Stimulated activated CD4-positive, alpha-beta T cell treated with anti-CD3 and anti-CD28 coated beads, Interleukin-1b, Interleukin-23, amount 100 ng/mL, for 24 hours (primary cell): ENCODE measurements around the gene SCYGR1.

Experiments
- DNase-seq, 4 experiments: peaks; one replicate each; pipeline ENCODE4 v3.0.0-alpha.2; 2020; ENCODE audit warnings: low read depth in 4 of 4, low spot score in 1 of 4

SCYGR1 gene

DNA sequence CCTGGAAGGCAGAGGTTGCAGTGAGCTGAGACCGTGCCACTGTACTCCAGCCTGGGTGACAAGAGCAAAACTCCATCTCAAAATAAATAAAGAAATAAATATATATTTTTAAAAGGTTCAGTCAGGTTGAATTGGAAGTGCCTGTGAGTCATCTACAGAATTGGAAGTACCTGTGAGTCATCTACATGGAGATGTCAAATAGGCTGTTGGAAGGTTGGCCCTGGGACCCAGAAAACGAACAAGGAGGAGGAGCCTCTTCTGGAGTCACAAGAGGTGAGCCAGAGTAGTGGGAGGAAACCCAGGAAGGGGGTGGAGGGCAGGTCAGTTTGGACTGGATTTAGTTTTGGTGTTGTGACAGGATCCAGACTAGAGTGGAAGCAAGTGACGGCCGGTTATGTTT lies 15.2 kb upstream of the SCYGR1 start:
- DNase-seq = no peak

GRCh38 chr2:227402321-227402720 lies 14.6 kb upstream of the SCYGR1 start:
- DNase-seq = no peak

DNA sequence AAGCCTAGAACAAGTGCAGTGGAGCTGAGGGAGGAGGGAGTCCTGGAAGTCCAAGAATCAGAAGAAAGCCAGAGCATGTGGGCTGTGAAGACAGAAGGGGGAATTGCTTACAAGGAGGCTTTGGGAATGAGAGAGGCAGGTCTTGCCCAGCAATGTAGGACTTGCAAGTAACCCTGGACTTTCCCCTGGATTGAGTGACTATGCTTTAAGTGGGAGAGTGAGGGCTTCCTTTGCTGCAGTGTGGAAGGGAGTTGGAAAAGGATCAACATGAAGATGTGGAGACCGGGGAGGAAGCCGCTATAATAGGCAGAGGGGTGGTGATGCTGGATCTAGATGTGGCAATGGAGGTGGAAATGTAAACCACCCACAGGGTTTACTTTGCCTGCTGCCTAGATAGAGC lies 13.8 kb upstream of the SCYGR1 start:
- DNase-seq = no peak

DNA sequence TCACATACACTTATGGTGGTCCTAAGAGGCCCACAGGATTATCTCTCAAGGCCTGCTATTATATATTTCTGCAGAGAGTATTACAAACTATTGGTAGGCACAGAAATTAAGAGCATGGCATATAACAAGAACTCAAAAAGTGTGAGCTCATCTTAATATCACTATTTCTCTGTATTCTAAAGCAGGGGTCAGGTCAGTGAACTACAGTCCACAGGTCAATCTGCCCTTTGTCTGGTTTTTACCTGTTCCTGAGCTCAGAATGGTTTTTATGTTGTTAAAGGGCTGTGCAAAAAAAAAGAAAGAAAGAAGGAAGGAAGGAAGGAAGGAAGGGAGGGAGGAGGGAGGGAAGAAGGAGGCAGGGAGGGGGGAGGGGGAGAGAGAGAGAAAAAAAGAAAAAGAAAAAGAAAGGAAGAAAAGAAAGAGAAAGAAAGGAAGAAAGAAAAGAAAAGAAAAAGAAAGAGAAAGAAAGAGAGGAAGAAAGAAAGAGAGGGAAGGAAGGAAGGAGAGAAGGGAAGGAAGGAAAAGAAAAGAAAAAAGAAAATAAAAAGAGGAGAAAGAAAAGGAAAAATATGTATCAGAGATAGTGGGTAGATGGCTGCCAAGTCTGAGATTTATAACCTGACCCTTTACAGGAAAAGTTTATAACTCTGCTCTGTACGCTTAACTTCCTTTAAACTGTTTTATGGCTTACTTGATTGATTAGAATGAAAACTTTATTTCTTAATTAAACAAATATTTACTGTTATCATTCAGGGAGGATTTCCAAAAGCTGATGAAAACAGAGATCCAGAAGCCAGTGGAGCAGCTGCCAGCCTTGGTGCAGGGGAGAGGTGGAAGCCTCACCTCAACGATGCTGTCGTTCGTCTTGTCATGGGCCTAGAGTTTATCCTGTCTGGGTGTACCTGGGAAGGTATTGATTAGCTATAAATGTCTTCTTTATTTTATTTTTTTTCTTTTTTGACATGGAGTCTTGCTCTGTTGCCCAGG lies 11.2 kb upstream of the SCYGR1 start:
- DNase-seq = no peak

- no peak for DNase-seq
These were observed 9.8 kb upstream of the SCYGR1 start for GRCh38 chr2:227397562-227397961.

DNA sequence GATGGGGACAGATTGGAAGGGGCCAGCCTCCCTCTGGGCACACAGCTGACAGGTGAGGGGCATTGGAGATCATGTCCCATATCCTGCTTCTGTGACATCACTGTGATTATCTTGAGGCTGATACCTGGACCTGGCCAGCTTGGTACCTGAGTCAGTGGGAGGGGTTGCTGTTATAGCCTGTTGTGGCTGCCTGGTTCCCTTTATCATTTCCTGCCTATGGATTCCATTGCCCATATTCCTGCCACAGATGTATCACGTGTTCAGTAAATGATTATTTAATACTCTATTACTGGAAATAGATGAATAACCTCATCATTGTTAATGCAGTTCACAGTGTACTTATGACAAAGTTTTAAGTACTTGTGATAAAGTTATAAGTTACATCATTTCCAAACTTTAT lies 7.8 kb upstream of the SCYGR1 start:
- no peak for DNase-seq

DNA sequence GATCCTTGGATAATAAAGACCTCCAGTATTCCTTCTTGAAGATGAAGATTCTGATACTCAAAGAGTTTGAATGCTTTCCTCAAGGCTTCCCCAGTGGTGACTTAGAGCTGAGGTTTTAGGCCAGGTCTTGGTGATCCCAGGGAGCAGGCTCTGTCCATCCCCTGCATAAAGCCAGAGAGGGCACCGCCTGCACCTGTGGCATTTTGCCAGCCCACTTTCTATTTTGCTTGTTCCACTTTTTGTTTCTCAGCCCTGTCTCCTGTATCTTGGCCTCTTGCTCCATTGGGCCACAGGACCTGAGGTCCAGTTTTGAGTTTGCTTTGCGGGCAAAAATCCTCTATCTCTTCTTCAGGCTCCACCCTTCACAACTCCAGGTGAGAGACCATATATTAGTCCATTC lies 6.7 kb upstream of the SCYGR1 start:
- DNase-seq = no peak

- no peak for DNase-seq
These were observed 2.9 kb upstream of the SCYGR1 start for GRCh38 chr2:227390468-227391256.

GRCh38 chr2:227389661-227390060 lies 1.9 kb upstream of the SCYGR1 start:
- no peak for DNase-seq

GRCh38 chr2:227389231-227389630 lies 1.5 kb upstream of the SCYGR1 start:
- DNase-seq = no peak

- DNase-seq = no peak
These were observed 825 bp upstream of the SCYGR1 start for GRCh38 chr2:227388537-227389011.

DNA sequence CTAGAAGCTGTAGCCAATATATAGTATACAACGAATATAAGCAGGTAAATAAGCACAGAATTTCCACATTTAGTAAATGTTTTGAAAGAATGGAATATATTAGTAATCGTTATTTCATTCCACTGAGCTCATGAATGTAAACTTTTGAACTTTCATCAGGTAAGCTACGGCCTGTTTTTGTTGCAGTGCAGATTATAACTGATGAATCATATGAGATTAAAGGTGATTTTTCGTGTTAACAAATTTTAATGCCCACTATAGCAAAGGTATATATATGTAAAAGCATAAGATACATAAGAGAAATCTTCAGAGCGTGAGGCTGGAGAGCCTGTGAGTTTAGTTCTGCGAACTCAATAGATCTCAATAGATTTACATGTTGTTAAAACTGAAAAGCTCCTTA lies 1.1 kb downstream of the SCYGR1 start:
- DNase-seq = no peak

DNA sequence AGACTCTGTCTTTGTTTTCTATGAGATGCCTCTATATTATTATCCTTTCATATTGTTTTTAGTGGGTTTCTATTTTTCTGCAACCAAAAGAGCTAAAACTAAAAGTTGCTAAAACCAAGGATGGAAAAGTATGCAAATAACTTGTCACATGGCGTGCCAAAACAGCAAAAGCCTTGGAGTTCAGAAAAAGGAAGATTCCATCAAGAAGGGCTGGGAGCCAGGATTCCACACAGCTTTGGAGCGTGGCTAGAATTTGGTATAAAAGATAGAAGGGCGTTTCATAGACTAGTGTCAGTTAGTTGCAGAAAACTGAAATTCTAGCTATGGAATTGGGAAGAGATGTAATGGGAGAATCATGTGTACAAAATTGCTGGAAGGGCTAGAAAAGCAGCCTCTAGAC lies 4.1 kb downstream of the SCYGR1 start:
- DNase-seq = no peak

- peak in 1 of 4 experiments; percentile 7 for DNase-seq
These were observed 5.4 kb downstream of the SCYGR1 start for GRCh38 chr2:227382241-227382835.

- no peak for DNase-seq
These were observed 8.7 kb downstream of the SCYGR1 start, which contains the start of gene TM4SF20 for GRCh38 chr2:227379095-227379494. TM4SF20 (minus strand) TSS chr2:227379306; CDS start chr2:227379268, 38 bp downstream.

GRCh38 chr2:227378371-227378782 lies 9.4 kb downstream of the SCYGR1 start:
- DNase-seq = no peak

GRCh38 chr2:227377467-227378351 lies 10.0 kb downstream of the SCYGR1 start:
- DNase-seq = no peak

- DNase-seq = no peak
These were observed 10.9 kb downstream of the SCYGR1 start for GRCh38 chr2:227376656-227377396.

GRCh38 chr2:227374158-227374557 lies 13.6 kb downstream of the SCYGR1 start:
- peak in 1 of 4 experiments; percentile 31 for DNase-seq

GRCh38 chr2:227373389-227373788 lies 14.4 kb downstream of the SCYGR1 start:
- no peak for DNase-seq
